Adrenal gland (tissue), 5 donors: Measurements from ENCODE around the gene MTHFD2.
"Not testable (repeated sequence)": the region's sequence is repeated elsewhere in the genome, so short reads cannot be mapped to it uniquely, and the experiment has no call there.

ENCODE experiments used
- CTCF ChIP-seq, 6 experiments: fragments of 450-650 bp in 4 of 6; fragments of 200-600 bp in 2 of 6; sonication (generic) in 1 of 6; IDR thresholded peaks; 1 replicate in 5 of 6; 2 replicates in 1 of 6; pipeline versions ENCODE4 v1.5.1 to v1.8.0; 2016 to 2021; ENCODE audit warnings: antibody characterized with exemption in 6 of 6, mild to moderate bottlenecking in 2 of 6, moderate library complexity in 1 of 6
- POLR2A ChIP-seq, 2 donors: fragments of 450-650 bp; IDR thresholded peaks; one replicate each; pipeline ENCODE4 v1.6.1; 2017; ENCODE audit warnings: antibody characterized with exemption in 2 of 2, mild to moderate bottlenecking in 2 of 2, moderate library complexity in 1 of 2
- donor health status: DM: no; HTN: no; CAD: no.

DNA sequence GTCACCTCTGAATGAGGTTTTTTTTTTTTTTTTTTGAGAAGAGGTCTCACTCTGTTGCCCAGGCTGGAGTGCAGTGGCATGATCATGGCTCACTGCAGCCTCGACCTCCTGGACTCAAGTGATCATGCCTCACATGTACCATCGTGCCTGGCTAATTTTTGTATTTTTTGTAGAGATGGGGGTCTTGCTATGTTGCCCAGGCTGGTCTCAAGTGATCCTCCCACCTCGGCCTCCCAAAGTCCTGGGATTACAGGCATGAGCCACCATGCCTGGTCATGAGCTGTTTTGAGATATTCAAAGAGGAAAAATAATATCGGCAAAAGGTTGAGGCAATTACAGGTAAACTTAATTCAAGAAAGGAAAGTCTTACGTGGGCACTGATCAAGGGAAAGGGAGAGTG, 31.4 kb downstream of the MTHFD2 start:
- not testable (repeated sequence) for TF ChIP-seq CTCF, POLR2A (IDR thresholded peaks at IDR 0.05)
